ENCODE results near the gene ZC3H7A. TPM values are rescaled to one million over a fixed set of nuclear protein-coding genes. Genes with fewer than 3 reads are reported as not detected.
A peak's percentile ranks its signal among the peaks of the same experiment; 100 is the strongest.

The ZC3H7A gene
- total and polyA plus RNA-seq, 9 of the 15 experiments (the other 6 are each of a cell fraction or from before 2014, with no cell fraction given), result 19.8 to 49.1 (median 28.2) TPM

DNA sequence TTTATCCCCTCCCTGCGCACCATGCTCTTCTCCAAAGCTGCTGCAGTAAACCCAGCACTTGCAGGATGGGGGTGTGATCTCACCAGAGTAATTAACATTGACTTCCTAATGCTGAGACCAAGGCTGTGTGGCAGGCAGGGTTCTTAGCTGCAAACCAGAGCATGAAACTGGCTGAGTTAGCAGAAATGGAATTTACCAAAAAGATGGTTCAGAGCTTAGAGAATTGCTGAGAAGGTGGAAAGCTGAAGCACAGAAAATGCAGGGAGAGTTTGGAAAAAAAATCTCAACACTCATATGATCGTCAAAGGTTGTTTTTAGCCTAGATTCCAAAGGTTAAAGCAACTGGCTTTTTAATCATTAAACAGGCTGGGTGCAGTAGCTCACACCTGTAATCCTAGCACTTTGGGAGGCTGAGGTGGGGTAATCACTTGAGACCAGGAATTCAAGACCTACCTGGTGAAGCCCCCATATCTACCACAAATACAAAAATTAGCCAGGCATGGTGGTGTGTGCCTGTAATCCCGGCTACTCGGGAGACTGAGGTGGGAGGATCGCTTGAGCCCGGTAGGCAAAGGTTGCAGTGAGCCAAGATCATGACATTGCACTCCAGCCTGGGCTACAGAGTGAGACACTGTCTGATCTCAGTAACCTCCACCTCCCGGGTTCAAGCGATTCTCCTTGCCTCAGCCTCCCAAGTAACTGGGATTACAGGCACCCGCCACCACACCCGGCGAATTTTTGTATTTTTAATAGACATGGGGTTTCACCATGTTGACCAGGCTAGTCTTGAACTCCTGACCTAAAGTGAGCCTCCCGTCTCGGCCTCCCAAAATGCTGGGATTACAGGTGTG, 48.4 kb downstream of the ZC3H7A start (continued):
- TF ChIP-seq FOXA3 (CRISPR knock-in tag; conservative IDR thresholded peaks at IDR 0.05 in 1 of 2, IDR thresholded peaks at IDR 0.05 in 1 of 2) (no peak), BHLHE40 (IDR thresholded peaks at IDR 0.05; ENCODE audit: low read length) (no peak), TGIF2 (CRISPR knock-in tag; IDR thresholded peaks at IDR 0.05) (no peak), RNF2 (IDR thresholded peaks at IDR 0.05) (no peak), TOE1 (IDR thresholded peaks at IDR 0.05; ENCODE audit: borderline replicate concordance) (no peak), TOE1 (CRISPR knock-in tag; IDR thresholded peaks at IDR 0.05; ENCODE audit: borderline replicate concordance, low read depth) (no peak), SIRT6 (IDR thresholded peaks at IDR 0.05; ENCODE audit: low read depth, low read length) (no peak), ZNF140 (CRISPR knock-in tag; IDR thresholded peaks at IDR 0.05) (no peak), ZNF780A (CRISPR knock-in tag; IDR thresholded peaks at IDR 0.05) (no peak), MCM2 (IDR thresholded peaks at IDR 0.05; ENCODE audit: low read depth) (no peak), C11orf30 (IDR thresholded peaks at IDR 0.05; ENCODE audit: low read depth) (peak; percentile 81), TAL1 (IDR thresholded peaks at IDR 0.05) (no peak), ZNF232 (CRISPR knock-in tag; IDR thresholded peaks at IDR 0.05) (no peak), ZKSCAN8 (CRISPR knock-in tag; IDR thresholded peaks at IDR 0.05) (no peak), MAFF (IDR thresholded peaks at IDR 0.05; ENCODE audit: low read length) (peak; percentile 59; the same call in 1 of the 2 replicates), ZNF57 (CRISPR knock-in tag; IDR thresholded peaks at IDR 0.05) (no peak), MEIS2 (IDR thresholded peaks at IDR 0.05; ENCODE audit: partially characterized antibody) (no peak), ZNF316 (IDR thresholded peaks at IDR 0.05) (peak; percentile 81), MAFK (IDR thresholded peaks at IDR 0.05; ENCODE audit: low read length) (peak; percentile 36; the same call in 1 of the 2 replicates), KHSRP (IDR thresholded peaks at IDR 0.05) (no peak), SMAD3 (CRISPR knock-in tag; conservative IDR thresholded peaks at IDR 0.05) (no peak), KLF6 (CRISPR knock-in tag; IDR thresholded peaks at IDR 0.05; ENCODE audit: borderline replicate concordance) (no peak), NONO (IDR thresholded peaks at IDR 0.05; ENCODE audit: low read depth in 2 of 2, low read length in 1 of 2) (no peak), KAT8 (IDR thresholded peaks at IDR 0.05; ENCODE audit: low read depth) (no peak), MAFG (tag; conservative IDR thresholded peaks at IDR 0.05) (peak; percentile 50; the same call in 1 of the 2 replicates), ZNF75A (CRISPR knock-in tag; IDR thresholded peaks at IDR 0.05) (no peak)
- TF ChIP-seq, protein P1, sequence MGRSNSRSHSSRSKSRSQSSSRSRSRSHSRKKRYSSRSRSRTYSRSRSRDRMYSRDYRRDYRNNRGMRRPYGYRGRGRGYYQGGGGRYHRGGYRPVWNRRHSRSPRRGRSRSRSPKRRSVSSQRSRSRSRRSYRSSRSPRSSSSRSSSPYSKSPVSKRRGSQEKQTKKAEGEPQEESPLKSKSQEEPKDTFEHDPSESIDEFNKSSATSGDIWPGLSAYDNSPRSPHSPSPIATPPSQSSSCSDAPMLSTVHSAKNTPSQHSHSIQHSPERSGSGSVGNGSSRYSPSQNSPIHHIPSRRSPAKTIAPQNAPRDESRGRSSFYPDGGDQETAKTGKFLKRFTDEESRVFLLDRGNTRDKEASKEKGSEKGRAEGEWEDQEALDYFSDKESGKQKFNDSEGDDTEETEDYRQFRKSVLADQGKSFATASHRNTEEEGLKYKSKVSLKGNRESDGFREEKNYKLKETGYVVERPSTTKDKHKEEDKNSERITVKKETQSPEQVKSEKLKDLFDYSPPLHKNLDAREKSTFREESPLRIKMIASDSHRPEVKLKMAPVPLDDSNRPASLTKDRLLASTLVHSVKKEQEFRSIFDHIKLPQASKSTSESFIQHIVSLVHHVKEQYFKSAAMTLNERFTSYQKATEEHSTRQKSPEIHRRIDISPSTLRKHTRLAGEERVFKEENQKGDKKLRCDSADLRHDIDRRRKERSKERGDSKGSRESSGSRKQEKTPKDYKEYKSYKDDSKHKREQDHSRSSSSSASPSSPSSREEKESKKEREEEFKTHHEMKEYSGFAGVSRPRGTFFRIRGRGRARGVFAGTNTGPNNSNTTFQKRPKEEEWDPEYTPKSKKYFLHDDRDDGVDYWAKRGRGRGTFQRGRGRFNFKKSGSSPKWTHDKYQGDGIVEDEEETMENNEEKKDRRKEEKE (IDR thresholded peaks at IDR 0.05; ENCODE audit: borderline replicate concordance in 1 of 2, control insufficient read depth in 1 of 2, low read depth in 2 of 2, low read length in 1 of 2), result no peak
- TF ChIP-seq, protein P2, sequence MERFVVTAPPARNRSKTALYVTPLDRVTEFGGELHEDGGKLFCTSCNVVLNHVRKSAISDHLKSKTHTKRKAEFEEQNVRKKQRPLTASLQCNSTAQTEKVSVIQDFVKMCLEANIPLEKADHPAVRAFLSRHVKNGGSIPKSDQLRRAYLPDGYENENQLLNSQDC (CRISPR knock-in tag; IDR thresholded peaks at IDR 0.05), result no peak
